SKM-1 treated with dmso at 0.1 percent for 144 hours (cell line): ENCODE data around the gene MGAT4A.

Source experiments
- DNase-seq: peaks from one replicate; lab custom pipeline; 2025; ENCODE audit not compliant: unreplicated experiment; lab: John Stamatoyannopoulos, UW

MGAT4A gene

DNA sequence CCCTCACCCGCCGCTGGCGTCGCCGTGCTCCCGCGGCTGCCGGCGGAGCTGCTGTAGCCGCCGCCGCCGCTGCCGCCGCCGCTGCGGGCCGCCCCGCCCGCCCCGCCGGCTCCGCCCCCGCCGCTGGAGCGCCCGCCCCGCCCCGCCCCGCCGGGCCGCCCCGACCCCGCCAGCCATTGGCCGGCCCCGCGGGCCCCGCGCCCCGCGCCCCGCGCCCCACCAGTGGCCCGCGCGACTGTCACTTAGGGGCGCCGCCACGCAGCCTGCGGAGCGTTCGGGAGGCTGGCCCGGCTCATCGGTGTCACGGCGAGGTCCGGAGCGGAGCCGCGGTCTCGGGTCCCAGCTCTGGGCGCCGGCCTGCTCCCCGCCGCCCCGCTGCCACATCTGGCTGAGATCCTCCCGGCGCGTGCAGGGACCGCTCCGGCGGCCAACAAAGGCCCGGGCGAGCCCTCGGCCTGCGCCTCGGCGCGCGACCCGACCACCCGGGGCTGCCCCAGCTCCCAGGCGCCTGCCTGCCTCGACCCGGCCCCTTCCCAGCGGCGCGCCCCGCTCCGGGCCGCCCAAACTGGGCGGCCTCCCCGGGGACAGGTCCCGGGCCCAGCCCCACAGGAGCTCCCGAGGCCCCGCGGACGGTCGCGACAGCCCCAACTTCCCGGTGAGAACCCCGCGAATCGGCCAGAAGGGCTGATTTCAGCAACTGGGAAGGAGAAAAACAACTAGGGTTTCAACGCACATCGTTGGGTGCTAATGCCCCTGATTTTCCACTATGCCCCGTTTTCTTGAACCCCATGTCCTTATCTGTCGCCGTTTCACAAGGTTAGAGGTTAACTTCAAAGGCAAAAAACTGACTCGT lies at the start of gene MGAT4A:
MGAT4A (minus strand) TSS at position 92 of the 853 bp plus-strand sequence. CDS start 4,800 bp downstream, outside the sequence.
- peak; percentile 61 for DNase-seq

DNA sequence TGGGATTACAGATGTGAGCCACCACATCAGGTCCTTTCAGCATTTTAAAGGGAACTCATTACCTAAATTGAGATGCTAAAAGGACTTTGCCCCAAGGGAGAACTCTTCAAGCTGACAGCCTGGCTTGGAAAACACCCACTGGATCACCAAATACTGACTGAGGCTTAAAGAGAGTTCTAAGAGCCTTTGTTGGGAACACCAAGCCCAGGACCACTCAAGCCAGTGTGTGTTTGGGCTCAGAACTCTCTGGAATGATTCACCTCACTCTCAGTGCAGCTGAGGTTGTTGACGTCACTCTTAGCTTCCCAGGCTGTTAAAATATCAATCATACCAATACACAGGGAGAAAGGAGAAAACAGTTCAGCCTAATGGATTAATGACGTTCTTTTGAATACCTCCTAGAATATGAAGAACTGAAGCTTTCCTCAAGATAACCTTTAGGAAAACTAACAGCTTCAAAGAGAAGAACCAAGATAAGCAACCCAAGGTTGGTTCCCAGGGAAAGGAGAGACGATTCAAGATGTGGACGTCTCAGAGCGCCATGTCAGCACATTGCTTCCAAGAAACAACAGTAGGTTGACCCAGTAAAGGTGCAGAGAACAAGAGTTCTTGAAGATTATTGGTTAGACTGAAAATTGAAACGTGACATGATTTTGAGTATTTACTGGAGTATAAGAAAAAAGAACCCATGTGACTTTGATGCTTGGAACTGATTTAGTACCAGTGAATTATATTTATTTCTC lies 48.0 kb upstream of the MGAT4A start:
- DNase-seq, result no peak

DNA sequence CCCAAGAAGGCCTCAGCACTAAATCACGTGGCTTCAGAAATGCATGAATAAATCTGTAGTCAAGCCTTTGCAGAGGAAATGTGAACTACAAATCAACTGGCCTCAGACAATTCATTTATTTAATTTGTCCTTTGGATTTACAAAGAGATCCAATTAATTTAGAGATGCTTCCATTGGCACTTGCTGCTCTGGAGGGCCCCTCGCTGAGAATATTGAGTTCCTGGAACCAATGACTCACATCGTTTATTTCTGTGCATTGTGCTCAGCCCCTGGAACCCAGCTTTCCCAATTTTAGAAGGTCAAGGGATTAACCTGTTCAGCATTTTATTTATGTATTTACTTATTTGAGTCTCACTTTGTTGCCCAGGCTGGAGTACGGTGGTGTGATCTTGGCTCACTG lies 47.2 kb upstream of the MGAT4A start:
- DNase-seq, result no peak

DNA sequence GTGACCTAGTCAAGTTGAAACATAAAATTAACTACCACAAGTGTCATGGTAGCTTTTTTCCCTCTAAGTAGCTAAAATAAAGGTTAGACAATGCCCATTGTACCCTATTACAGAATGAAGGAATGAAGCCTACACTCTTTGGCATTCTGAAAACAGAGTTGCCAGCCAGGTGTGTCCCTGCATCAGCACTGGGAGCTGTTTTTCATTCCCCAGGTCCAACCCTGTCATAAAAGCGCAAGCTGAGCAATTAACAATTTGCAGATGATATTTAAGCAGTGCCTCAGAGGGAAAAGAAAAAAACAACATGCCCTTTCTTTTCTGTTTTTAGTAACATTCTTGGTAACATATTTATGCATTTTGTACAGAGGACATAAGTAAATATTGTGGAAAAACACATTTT lies 46.8 kb upstream of the MGAT4A start:
- no peak for DNase-seq

DNA sequence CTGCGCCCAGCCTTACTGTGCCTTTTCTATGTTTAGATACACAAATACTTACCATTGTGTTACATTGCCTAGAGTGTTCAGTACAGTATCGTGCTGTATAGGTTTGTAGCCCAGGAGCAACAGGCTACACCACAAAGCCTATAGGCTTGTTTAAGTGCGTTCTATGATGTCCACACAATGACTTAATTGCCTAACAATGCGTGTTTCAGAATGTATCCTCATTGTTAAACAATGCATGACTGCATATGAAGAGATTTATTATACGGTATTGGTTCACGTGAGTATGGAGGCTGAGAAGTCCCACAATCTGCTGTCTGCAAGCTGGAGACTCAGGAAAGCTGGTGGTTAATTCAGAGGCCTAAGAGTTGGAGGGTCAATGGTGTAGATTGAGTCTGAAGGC lies 46.1 kb upstream of the MGAT4A start:
- no peak for DNase-seq

DNA sequence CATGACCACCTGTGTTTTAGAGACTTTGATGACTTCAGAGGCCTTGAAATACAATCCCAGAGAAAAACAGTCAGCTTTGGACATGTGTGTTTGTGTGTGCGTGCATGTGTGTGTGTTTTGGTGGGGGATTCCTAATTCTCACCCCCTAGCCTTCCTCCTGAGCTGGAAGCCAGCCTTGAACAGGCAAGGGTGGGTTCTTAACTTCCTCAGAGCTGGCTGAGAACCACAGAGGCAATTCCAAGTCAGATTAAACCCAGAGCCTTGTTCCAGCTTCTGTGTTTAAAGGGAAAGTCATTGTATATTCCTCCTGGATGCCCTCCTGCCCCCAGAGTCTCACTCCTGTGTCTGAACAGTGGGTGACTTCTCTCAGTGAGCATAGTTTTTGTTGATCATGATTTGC lies 45.2 kb upstream of the MGAT4A start:
- DNase-seq, result no peak

DNA sequence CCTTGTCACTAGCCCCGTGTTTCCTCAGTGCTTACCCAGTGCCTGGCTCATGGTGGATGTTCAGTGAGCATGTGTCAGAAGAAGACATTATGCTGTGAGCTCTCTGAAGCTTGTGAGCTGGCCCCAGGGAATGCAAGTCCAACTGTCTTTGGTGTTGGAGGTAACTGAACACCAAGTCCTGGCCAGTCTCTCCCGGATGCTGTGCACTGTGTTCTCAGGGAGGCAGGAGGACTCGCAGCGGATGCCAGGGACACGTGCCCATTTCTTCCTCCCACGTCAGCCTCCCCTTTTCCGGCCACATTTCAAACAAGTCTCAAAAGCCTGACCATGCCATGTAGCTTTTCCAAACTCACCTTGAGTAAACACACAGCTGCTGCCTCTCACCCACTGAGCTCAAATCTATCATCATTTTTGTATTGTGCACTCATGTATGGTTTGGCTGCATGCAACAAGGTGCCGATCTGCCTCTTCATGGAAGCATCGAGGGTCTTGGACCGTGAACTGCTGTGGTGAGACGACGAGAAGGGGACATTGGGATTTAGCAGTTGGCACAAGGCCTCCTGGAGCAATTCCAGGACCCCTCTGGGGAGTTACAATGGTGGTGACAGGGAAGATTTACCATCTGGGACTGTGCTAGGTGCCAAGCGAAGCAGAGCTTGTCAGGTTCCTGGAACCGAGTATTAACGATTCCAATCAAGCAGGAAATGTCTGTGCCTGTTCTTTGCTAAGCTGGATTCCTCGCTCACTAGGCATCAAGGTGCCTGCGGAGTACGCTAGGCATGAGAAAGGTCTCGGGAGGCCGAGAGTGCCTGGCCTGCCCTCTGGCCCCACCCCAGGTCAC lies 44.4 kb upstream of the MGAT4A start:
- no peak for DNase-seq

DNA sequence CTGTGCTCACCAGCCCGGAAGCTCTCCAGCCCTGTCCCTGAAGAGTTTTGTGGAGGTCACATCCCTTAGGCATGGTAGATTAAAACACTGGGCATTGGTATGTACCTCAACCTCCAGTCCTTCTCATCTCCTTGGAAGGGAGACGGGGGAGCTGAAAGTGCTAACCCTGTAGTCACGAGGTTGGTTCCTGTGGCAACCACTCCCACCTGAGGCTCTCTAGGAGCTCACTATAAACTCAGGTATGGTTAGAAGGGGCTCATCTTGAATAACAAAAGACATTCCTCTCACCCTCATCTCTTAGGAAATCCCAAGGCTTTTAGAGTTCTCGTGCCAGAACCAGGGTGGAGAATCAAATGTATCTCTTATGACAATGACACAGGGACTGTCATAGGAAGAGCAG lies 43.0 kb upstream of the MGAT4A start:
- no peak for DNase-seq

DNA sequence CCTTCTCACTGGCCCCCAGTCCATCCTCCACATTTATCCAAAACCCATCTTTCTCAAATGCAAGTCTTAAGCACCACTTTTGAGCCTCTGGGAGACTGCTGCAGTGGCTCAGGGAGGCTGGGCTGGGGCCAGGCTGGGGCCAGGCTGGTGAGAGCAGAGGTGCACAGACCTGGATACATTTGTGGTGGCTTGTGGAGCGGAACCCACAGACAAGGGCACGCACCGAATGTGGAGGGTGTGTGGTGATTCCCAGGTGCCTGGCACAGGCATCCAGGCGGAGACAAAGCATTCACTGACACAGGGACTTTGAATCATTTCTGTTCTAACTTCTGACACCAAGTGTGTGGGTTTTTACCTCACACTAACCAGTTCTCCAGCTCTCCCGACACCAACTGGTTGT lies 42.2 kb upstream of the MGAT4A start:
- no peak for DNase-seq

DNA sequence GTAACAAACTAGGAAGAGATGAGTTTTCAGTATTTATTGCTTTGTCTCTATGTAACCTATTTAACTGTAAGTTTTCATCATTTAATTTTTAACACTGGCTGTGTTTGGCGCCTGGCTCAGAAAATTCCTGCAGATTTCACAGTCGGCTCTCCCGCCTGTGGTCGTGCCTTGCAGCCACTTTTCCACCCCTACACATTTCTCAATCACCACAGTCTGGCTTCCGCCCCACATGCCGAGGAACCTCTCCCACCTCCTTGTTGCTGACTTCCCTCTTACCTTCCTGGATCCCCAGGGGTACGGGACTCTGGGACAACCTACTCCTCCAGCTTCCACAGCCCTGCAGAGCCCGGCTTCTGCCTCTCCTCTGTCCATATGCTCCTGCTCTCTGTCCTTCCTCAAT lies 41.6 kb upstream of the MGAT4A start:
- DNase-seq, result no peak

DNA sequence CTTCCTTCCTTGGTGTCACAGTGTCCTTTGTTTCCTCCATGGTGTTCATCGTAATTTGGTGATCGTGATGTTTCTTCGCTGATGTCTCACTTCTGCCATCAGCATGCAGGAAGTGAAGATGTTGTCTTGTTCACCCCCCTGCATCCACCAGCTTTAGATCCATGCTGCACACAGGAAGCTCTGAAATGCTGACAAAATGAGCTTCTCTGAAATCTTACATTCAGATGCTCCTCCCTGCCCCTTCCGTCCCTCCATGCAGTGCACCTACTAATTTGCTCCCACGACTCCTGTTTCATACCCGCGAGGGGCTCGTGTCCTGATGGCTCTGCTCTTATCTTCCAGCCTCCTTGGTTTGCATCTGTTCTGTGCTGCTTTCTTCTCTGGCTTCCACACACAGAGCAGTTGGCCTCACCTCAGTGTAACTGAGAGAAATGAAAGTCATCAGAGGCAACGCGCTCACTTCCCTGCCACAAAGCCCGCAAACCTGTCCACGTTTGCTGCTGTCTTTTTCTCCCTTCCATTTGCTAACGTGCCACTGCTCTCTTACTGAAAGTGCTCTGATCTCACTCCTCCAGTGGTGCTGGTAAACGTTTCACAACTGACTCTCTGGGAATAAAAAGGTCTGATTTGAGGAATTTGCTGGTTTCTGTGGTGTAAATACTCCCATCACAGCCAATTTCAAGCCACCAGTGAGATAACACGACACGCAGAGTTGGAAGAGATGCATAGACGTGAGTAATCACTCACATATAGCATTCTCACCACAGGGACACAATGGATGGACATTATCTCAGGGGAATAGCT lies 41.0 kb upstream of the MGAT4A start:
- DNase-seq, result peak; percentile 23

DNA sequence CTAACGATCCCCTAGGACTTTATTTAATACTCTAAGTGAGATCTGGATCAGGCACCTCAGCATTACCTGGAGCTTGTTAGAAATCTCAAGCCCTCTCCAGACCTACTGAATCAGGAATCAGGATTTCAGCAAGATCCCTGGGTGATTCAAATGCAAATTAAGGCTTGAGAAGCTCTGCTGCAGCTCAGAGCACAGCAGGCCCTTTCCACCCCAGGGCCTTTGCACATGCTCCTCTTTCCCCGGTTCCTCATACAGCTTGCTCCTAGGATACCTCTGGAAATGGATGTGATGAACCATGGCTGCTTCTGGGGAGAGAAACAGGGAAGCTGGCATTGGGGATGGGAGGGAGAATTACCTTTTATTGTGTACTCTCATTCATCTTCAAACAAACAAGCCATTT lies 40.3 kb upstream of the MGAT4A start:
- DNase-seq, result no peak

DNA sequence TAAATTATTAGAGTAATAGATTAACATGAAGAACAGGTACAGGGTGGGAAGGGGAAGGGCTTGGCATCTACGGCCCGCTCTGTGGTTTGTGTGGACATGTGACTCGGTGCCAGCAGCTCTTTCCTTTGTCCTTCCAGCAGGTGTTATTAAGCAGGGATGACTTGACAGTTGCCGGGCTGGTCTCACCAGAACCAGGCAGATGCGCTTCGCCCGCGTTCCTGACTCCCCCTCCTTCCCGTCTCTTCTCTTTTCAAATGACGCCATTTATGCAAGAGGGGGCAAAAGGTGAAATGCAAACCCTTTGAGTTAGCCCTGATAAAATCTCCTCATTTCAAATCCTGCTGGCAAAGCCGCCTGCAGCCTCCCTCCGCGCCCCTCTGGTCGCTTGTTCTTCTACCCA lies 38.9 kb upstream of the MGAT4A start:
- DNase-seq, result no peak

DNA sequence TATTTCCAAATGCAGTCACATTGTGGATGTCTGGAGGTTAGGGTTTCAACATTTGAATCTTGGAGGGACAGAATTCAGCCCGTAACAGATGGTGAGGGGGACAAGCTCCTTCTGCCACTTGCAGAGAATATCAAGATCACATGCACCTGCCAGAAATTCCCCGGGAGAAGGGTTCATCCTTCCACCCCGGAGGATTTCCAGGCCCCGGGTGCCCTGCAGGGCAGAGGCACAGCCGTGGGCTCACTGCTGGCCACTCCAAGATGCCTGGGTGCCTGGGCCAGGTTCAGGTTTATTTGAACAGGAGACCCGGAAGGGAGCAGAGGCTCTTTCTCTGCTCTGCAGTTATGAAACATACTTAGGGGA lies 38.2 kb upstream of the MGAT4A start:
- no peak for DNase-seq

DNA sequence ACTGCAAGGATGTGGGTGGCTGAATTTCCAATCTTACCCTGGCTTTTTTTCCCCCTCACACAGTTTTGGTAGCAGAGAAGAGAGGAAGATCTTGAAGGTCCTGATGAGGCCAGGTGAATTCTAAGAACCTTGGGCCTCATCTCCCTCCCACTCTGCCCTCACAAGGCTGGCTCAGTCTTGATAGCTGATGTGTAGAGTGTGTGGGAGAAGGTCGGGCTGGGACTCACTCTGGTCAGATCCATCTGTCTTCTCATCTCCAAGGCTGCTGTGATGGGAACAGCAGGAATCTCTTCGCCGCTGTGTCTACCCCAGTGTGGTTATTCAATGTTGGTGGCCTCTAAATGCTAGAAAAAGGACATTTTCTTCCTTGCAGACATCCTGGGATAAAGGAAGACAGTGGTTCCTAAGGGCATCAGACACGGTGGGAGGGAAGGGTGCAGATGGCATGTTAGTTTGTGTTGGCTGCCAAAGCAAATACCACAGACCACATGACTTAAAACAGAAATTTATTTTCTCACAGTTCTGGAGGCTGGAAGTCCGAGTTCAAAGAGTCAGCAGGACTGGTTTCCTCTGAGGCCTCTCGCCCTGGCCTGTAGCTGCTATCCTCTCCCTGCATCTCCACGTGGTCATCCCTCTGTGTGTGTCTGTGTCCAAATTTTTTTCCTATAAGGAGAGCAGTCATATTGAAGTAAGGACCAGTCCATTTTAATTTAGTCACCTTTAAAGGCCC lies 37.6 kb upstream of the MGAT4A start:
- DNase-seq, result no peak

DNA sequence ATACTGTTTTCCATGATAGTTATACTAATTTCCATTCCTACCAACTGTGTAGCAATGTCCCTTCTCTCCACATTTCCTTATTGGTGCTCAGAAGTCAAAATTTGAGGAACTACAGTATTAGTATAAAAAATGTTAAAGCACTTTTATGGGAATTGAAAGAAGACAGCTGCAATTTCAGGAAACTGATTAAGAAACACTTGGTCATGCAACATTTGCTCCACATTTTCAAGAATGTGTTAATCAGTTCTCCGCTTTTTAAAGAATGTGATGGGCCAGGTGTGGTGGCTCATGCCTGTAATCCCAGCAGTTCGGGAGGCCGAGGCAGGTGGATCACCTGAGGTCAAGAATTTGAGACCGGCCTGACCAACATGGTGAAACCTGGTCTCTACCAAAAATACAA lies 33.6 kb upstream of the MGAT4A start:
- peak; percentile 62 for DNase-seq

DNA sequence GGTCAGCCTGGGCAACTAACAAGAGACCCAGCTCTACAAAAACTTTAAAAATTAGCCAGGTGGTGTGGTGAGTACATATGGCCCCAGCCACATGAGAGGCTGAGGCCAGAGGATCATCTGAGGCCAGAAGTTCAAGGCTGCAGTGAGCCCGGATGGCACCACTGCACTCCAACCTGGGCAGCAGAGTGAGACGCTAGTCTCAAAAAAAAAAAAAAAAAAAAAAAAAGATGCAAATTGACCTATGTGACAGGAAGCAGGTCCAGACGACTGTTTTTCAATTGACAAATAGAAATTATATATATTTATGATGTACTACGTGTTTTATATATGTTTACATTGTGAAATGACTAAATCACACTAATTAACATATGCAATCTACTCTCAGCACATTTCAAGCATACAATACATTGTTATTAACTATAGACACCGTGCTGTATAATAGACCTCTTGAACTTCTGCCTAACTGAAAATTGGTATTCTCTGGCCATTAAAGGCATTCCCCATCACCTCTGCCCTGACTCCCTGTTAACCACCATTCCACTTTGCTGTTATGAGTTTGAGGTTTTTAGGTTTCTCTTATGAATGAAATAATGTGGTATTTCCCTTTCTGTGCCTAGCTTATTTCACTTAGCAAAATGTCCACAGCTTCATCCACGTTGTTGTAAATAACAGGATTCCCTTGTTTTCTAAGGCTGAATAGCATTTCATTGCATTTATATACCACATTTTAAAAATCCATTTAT lies 32.4 kb upstream of the MGAT4A start:
- no peak for DNase-seq

DNA sequence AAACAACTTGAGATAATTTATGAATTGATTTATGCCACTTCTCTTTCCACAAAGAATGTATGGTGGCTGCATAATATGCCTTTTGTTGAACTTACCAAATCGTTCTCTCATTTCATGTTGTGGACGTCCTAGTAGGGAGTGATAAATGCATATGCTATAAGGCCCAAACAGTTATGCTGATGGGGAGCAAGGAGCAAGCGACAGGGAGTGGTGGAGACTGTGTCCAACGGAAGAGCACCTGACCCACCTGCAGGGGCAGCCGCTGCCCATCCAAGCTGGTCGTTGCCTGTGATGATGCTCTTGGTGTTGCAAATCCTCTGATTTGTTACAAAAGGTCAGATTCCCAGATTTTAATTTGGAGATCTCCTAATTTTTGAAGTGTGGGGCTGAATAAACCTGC lies 31.0 kb upstream of the MGAT4A start:
- DNase-seq, result no peak

DNA sequence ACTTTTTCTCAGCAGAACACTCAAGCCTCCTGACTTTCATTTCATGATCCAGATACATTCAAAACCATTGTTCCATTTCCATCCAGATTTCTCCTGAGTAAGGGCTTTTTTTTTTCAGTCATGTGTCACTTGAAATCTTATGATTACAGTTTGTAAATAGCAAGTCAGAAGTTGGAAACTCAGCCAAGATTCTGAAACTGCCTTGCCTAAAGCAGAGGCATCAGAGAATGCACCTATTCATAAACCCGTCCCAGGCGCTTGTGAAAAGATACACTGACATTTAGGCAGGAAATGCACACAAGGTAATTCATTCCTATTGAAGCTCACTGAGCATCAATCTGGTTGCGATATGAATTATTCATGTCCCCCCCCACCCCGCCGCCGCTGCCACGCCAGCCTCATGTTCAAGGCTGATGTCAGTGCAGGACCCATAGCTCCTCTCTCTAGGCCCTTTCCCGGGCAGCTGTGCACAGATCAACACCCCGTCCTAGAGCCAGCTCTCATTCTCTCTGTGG lies 30.4 kb upstream of the MGAT4A start:
- DNase-seq, result no peak
